Endodermal cell (in vitro differentiated cells): Measurements from ENCODE around the gene GAREM1. TPM values are rescaled to one million over a fixed set of nuclear protein-coding genes. Genes with fewer than 3 reads are reported as not detected.

Experiments
- DNase-seq: peaks from one replicate; pipeline ENCODE4 v3.0.0-alpha.2; 2017
- H3K27ac ChIP-seq: 2 replicates; pipeline ENCODE4 v1.5.1; 2013; ENCODE audit warnings: mild to moderate bottlenecking, low read depth, low read length, moderate library complexity
- H3K27me3 ChIP-seq: 2 replicates; pipeline ENCODE4 v1.6.1; 2013; ENCODE audit warnings: mild to moderate bottlenecking, low read length, moderate library complexity; ENCODE audit not compliant: insufficient read depth, control insufficient read depth, poor library complexity, severe bottlenecking
- H3K36me3 ChIP-seq: 2 replicates; pipeline ENCODE4 v1.7.0; 2013; ENCODE audit warnings: mild to moderate bottlenecking, low read length, moderate library complexity; ENCODE audit not compliant: control insufficient read depth, insufficient read depth
- H3K4me1 ChIP-seq: one replicate; pipeline ENCODE4 v1.7.0; 2013; ENCODE audit warnings: low read length; ENCODE audit not compliant: control insufficient read depth, insufficient read depth
- H3K4me3 ChIP-seq: 2 replicates; pipeline ENCODE4 v1.5.1; 2013; ENCODE audit warnings: mild to moderate bottlenecking, low read length, moderate library complexity
- H3K9ac ChIP-seq: 2 replicates; pipeline ENCODE4 v1.6.1; 2013; ENCODE audit warnings: mild to moderate bottlenecking, low read length, moderate library complexity; ENCODE audit not compliant: poor library complexity, severe bottlenecking; ENCODE audit errors: extremely low read depth
- H3K9me3 ChIP-seq: 2 replicates; pipeline ENCODE4 v1.6.1; 2013; ENCODE audit warnings: mild to moderate bottlenecking, low read length, moderate library complexity; ENCODE audit not compliant: control insufficient read depth
- H3K27ac Mint-ChIP-seq: 2 replicates; pipeline ENCODE4 v1.8.0; 2020; ENCODE audit warnings: mixed read lengths
- H3K27me3 Mint-ChIP-seq: 2 replicates; pipeline ENCODE4 v1.8.0; 2021; ENCODE audit warnings: mild to moderate bottlenecking, mixed read lengths; ENCODE audit not compliant: insufficient read depth
- H3K36me3 Mint-ChIP-seq: 2 replicates; pipeline ENCODE4 v1.8.0; 2020; ENCODE audit warnings: low read depth, mixed read lengths
- H3K4me1 Mint-ChIP-seq: 2 replicates; pipeline ENCODE4 v1.8.0; 2020; ENCODE audit warnings: mixed read lengths
- H3K4me3 Mint-ChIP-seq: 2 replicates; pipeline ENCODE4 v1.8.0; 2020; ENCODE audit warnings: mild to moderate bottlenecking, moderate library complexity, mixed read lengths
- H3K9me3 Mint-ChIP-seq: 2 replicates; pipeline ENCODE4 v1.8.0; 2020; ENCODE audit warnings: mild to moderate bottlenecking, mixed read lengths
- CTCF ChIP-seq: fragments of 200-600 bp; sonication (generic); conservative IDR thresholded peaks from 2 replicates; pipeline ENCODE4 v1.5.0; 2021; ENCODE audit warnings: antibody characterized with exemption, mild to moderate bottlenecking
- WGBS, 2 experiments: methylation state at CpG; one replicate each; pipeline versions ENCODE4 v1.1.5 to v1.1.7; 2013; ENCODE audit warnings: missing lambda C conversion rate in 2 of 2, mixed read lengths in 1 of 2; ENCODE audit not compliant: insufficient coverage in 1 of 2, insufficient read length in 1 of 2; 5-methylcytosine and 5-hydroxymethylcytosine counted together
- total RNA-seq, 2 donors: library from RNA; stranded (reverse); fragmentation: NEBNext Ultra II Directional in 1 of 2; extraction: Animal tissue kit (Norgen Biotek cat#: 25700) in 1 of 2; gene quantifications; 2 replicates in 1 of 2; 3 replicates in 1 of 2; pipeline ENCODE4 v1.2.1, GENCODE V29; 2021

The GAREM1 gene
- total RNA-seq, 2 donors from 2014 or later: 9.2 to 9.4 TPM

GRCh38 chr18:32469190-32469651 is 1.5 kb downstream of the GAREM1 start:
- H3K4me1 Mint-ChIP-seq: peaks cover 39% of the 10 kb centered on the region
- peaks cover 15% of the 10 kb centered on the region for H3K27me3 Mint-ChIP-seq
- peak; percentile 65 for DNase-seq
- H3K27ac ChIP-seq: no peak overlapping the region
- H3K9ac ChIP-seq: no peak overlapping the region
- peak overlapping the region; percentile 75 for H3K4me3 Mint-ChIP-seq
- H3K9me3 ChIP-seq: no peaks in the 10 kb centered on the region
- TF ChIP-seq CTCF: peak; percentile 48
- H3K9me3 Mint-ChIP-seq: no peaks in the 10 kb centered on the region
- H3K4me1 ChIP-seq: peaks cover 11% of the 10 kb centered on the region
- WGBS, 2 experiments: 36 to 56% methylated on average over 3 to 8 of the region's 8 CpGs
- peaks cover 16% of the 10 kb centered on the region for H3K27me3 ChIP-seq
- peak overlapping the region; percentile 90 for H3K4me3 ChIP-seq
- H3K36me3 Mint-ChIP-seq: no peaks in the 10 kb centered on the region
- H3K27ac Mint-ChIP-seq: no peak overlapping the region
- H3K36me3 ChIP-seq: no peaks in the 10 kb centered on the region

DNA sequence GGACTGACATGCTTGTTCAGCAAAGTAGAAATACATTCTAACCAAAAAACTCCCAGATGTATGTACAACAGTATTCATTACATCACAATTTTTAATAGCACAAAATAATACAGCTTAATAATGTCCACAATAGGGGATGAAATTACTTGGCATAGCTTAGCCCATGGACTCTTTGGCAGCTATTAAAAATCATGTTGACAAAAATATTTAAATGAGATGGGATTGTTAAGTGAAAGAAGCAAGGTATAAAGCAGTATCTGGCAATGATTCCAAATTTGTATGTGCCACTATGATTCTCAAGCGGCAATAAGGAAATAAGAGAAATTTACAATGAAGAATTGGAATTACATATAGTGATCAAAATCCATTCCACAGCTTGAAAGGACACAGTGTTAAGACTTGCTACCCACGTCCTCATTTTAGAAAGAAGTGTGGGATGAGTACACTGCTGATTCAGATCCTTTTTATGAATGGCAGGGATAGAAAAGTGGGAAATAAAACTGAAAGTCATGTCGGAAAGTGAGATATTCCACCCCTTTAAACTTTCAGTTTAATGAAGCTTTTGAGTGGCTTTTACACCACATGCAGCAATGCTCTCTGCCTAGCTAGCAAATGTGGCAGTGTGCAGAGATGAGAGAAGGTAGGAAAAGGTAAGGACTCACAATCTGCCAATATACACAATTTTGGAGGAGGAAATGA is 2.4 kb downstream of the GAREM1 start:
- H3K36me3 ChIP-seq: no peaks in the 10 kb centered on the region
- H3K9ac ChIP-seq: no peak overlapping the region
- Mint-ChIP-seq H3K36me3 (peaks cover under 1% of the 10 kb centered on the region), H3K27me3 (peaks cover 15% of the 10 kb centered on the region), H3K4me1 (peaks cover 40% of the 10 kb centered on the region), H3K9me3 (no peaks in the 10 kb centered on the region), H3K27ac (no peak overlapping the region), H3K4me3 (no peak overlapping the region)
- no peak overlapping the region for H3K27ac ChIP-seq
- no peak overlapping the region for H3K4me3 ChIP-seq
- peaks cover 16% of the 10 kb centered on the region for H3K27me3 ChIP-seq
- H3K4me1 ChIP-seq: peaks cover 11% of the 10 kb centered on the region
- DNase-seq: no peak
- TF ChIP-seq CTCF: no peak
- 38 to 60% methylated on average over 2 to 3 of the region's 3 CpGs for WGBS, 2 experiments
- no peaks in the 10 kb centered on the region for H3K9me3 ChIP-seq

DNA sequence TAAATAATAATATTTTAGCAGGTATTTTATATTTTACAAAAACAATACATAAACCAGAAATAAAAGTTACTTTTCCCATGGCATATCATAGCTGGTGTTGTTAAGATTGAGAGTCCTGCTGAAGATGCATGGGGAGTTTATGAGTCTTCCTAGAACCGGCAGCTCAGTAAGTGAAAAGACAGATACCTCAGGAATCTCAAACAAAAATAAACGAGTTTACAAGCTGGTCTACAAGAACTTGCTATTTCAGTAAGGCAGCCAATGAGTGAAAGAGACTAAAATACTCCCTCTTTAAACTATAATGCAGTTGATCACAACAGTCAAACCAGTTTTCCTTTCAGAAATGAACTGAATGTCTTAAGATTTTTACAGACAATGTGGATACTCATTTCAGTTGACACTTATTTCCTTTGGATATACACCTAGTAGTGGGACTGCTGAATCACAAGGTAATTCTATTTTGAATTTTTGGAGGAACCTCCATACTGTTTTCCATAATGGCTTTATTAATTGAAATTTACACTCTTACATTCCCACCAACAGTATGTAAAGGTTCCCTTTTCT is 8.9 kb downstream of the GAREM1 start:
- Histone ChIP-seq H3K4me1 (no peaks in the 10 kb centered on the region), H3K4me3 (no peak overlapping the region), H3K36me3 (no peaks in the 10 kb centered on the region), H3K27ac (no peak overlapping the region), H3K9me3 (no peaks in the 10 kb centered on the region), H3K27me3 (no peaks in the 10 kb centered on the region), H3K9ac (no peak overlapping the region)
- H3K4me3 Mint-ChIP-seq: no peak overlapping the region
- no peak for DNase-seq
- 89 to 95% methylated on average over 2 of the region's 2 CpGs for WGBS, 2 experiments
- H3K36me3 Mint-ChIP-seq: peaks cover 2% of the 10 kb centered on the region
- H3K27ac Mint-ChIP-seq: no peak overlapping the region
- H3K9me3 Mint-ChIP-seq: no peaks in the 10 kb centered on the region
- peak; percentile 53 for TF ChIP-seq CTCF
- H3K4me1 Mint-ChIP-seq: peaks cover 21% of the 10 kb centered on the region
- no peaks in the 10 kb centered on the region for H3K27me3 Mint-ChIP-seq
